Measurements from ENCODE around the gene ZMYND11. TPM values are rescaled to one million over a fixed set of nuclear protein-coding genes. Genes with fewer than 3 reads are reported as not detected.

ZMYND11 gene
- polyA plus RNA-seq, 1 donor (not counting 4 experiments of a cell fraction or from before 2014, with no cell fraction given): 36.1 TPM

- DNase-seq (ENCODE audit: low read depth, low spot score) (no peak), FAIRE-seq (no peak)
- H3K4me1 ChIP-seq (ENCODE audit: control insufficient read depth, extremely low read depth, insufficient read depth, low read length): peaks cover 6% of the 10 kb centered on the region
- H2AFZ ChIP-seq (ENCODE audit: control insufficient read depth, low read length): no peak overlapping the region
- no peak overlapping the region for H3K27ac ChIP-seq (ENCODE audit: control insufficient read depth, insufficient read depth, low read length)
- H4K20me1 ChIP-seq (ENCODE audit: control insufficient read depth, extremely low read depth, insufficient read depth, low read length): no peaks in the 10 kb centered on the region
- peaks cover 0 to 2% of the 10 kb centered on the region in 2 experiments for H3K36me3 ChIP-seq (ENCODE audit: control insufficient read depth in 2 of 2, extremely low read depth in 1 of 2, insufficient read depth in 2 of 2, low read length in 2 of 2)
- no peak for TF ChIP-seq CTCF (optimal IDR thresholded peaks at IDR 0.05 in 1 of 3, IDR thresholded peaks at IDR 0.05 in 1 of 3, conservative IDR thresholded peaks at IDR 0.05 in 1 of 3; ENCODE audit: extremely low read depth in 1 of 3, insufficient read depth in 2 of 3, low read length in 3 of 3)
- no peaks in the 10 kb centered on the region for H3K27me3 ChIP-seq (ENCODE audit: control insufficient read depth, extremely low read depth, insufficient read depth, low read length)
- H3K9me1 ChIP-seq (ENCODE audit: control insufficient read depth, extremely low read depth, insufficient read depth, low read length): no peaks in the 10 kb centered on the region
- no peaks in the 10 kb centered on the region for H3K79me2 ChIP-seq (ENCODE audit: control insufficient read depth, insufficient read depth, low read length)
- no peak overlapping the region for H3K9ac ChIP-seq (ENCODE audit: control insufficient read depth, extremely low read depth, insufficient read depth, low read length)
- dilution Hi-C loops (cut with MboI; ENCODE audit: extremely low pct_ligation_motif_present, low sequenced_read_pairs): no loop called here
- no peaks in the 10 kb centered on the region for H3K9me3 ChIP-seq (ENCODE audit: control insufficient read depth, low read depth, low read length)
- H3K4me2 ChIP-seq (ENCODE audit: control insufficient read depth, extremely low read depth, insufficient read depth, low read depth, low read length): no peak overlapping the region
- H3K4me3 ChIP-seq (ENCODE audit: control insufficient read depth in 2 of 3, extremely low read depth in 1 of 3, insufficient read depth in 2 of 3, low read depth in 1 of 3, low read length in 3 of 3): no peak overlapping the region
Observed at GRCh38 chr10:226018-226417, 90.8 kb downstream of the ZMYND11 start.

GRCh38 chr10:227014-227413, 91.8 kb downstream of the ZMYND11 start:
- no peaks in the 10 kb centered on the region for H3K9me3 ChIP-seq (ENCODE audit: control insufficient read depth, low read depth, low read length)
- peaks cover 6% of the 10 kb centered on the region for H3K4me1 ChIP-seq (ENCODE audit: control insufficient read depth, extremely low read depth, insufficient read depth, low read length)
- dilution Hi-C loops (cut with MboI; ENCODE audit: extremely low pct_ligation_motif_present, low sequenced_read_pairs): no loop called here
- TF ChIP-seq EZH2 (IDR thresholded peaks at IDR 0.05; ENCODE audit: low read length): no peak
- no peak for TF ChIP-seq CTCF (optimal IDR thresholded peaks at IDR 0.05 in 1 of 3, IDR thresholded peaks at IDR 0.05 in 1 of 3, conservative IDR thresholded peaks at IDR 0.05 in 1 of 3; ENCODE audit: extremely low read depth in 1 of 3, insufficient read depth in 2 of 3, low read length in 3 of 3)
- no peaks in the 10 kb centered on the region for H3K79me2 ChIP-seq (ENCODE audit: control insufficient read depth, insufficient read depth, low read length)
- FAIRE-seq: no peak
- no peak overlapping the region for H3K9ac ChIP-seq (ENCODE audit: control insufficient read depth, extremely low read depth, insufficient read depth, low read length)
- no peak overlapping the region for H3K27ac ChIP-seq (ENCODE audit: control insufficient read depth, insufficient read depth, low read length)
- no peak for DNase-seq (ENCODE audit: low read depth, low spot score)
- H4K20me1 ChIP-seq (ENCODE audit: control insufficient read depth, extremely low read depth, insufficient read depth, low read length): no peaks in the 10 kb centered on the region
- no peak overlapping the region for H2AFZ ChIP-seq (ENCODE audit: control insufficient read depth, low read length)
- H3K27me3 ChIP-seq (ENCODE audit: control insufficient read depth, extremely low read depth, insufficient read depth, low read length): no peaks in the 10 kb centered on the region
- H3K4me2 ChIP-seq (ENCODE audit: control insufficient read depth, extremely low read depth, insufficient read depth, low read depth, low read length): no peak overlapping the region
- H3K9me1 ChIP-seq (ENCODE audit: control insufficient read depth, extremely low read depth, insufficient read depth, low read length): no peaks in the 10 kb centered on the region
- H3K36me3 ChIP-seq (ENCODE audit: control insufficient read depth in 2 of 2, extremely low read depth in 1 of 2, insufficient read depth in 2 of 2, low read length in 2 of 2): no peaks in the 10 kb centered on the region
- no peak overlapping the region for H3K4me3 ChIP-seq (ENCODE audit: control insufficient read depth in 2 of 3, extremely low read depth in 1 of 3, insufficient read depth in 2 of 3, low read depth in 1 of 3, low read length in 3 of 3)

Data from keratinocyte (primary cell).